Measurements from ENCODE around the gene NARF.

NARF gene

GRCh38 chr17:82494236-82495055, 35.9 kb downstream of the NARF start:
- TF ChIP-seq CTCF (IDR thresholded peaks at IDR 0.05; ENCODE audit: borderline replicate concordance, insufficient read depth, low read depth, low read length) = peak; percentile 95
- H3K4me3 ChIP-seq (ENCODE audit: low read depth, low read length) = no peak overlapping the region

- no peak for TF ChIP-seq CTCF (IDR thresholded peaks at IDR 0.05; ENCODE audit: borderline replicate concordance, insufficient read depth, low read depth, low read length)
- no peak overlapping the region for H3K4me3 ChIP-seq (ENCODE audit: low read depth, low read length)
These were observed 37.4 kb downstream of the NARF start for GRCh38 chr17:82495844-82496528.

GRCh38 chr17:82496529-82497434, 38.2 kb downstream of the NARF start:
- TF ChIP-seq CTCF (IDR thresholded peaks at IDR 0.05; ENCODE audit: borderline replicate concordance, insufficient read depth, low read depth, low read length) = no peak

GRCh38 chr17:82497483-82498405, 39.2 kb downstream of the NARF start:
- TF ChIP-seq CTCF (IDR thresholded peaks at IDR 0.05; ENCODE audit: borderline replicate concordance, insufficient read depth, low read depth, low read length) = no peak
- peak overlapping the region; percentile 44 for H3K4me3 ChIP-seq (ENCODE audit: low read depth, low read length)

More at GRCh38 chr17:82496529-82497434, 38.2 kb downstream of the NARF start:
- H3K4me3 ChIP-seq (ENCODE audit: low read depth, low read length) = peak overlapping the region; percentile 58

GRCh38 chr17:82502207-82502606, 43.7 kb downstream of the NARF start:
- no peak for TF ChIP-seq CTCF (IDR thresholded peaks at IDR 0.05; ENCODE audit: borderline replicate concordance, insufficient read depth, low read depth, low read length)
- H3K4me3 ChIP-seq (ENCODE audit: low read depth, low read length) = no peak overlapping the region

- no peak overlapping the region for H3K4me3 ChIP-seq (ENCODE audit: low read depth, low read length)
- TF ChIP-seq CTCF (IDR thresholded peaks at IDR 0.05; ENCODE audit: borderline replicate concordance, insufficient read depth, low read depth, low read length) = no peak
These were observed 44.7 kb downstream of the NARF start for GRCh38 chr17:82503094-82503727.

All from GM12875 (cell line).